RPMI7951 (cell line): Measurements from ENCODE around the gene ALG2. TPM values are rescaled to one million over a fixed set of nuclear protein-coding genes. Genes with fewer than 3 reads are reported as not detected.

Experiments
- DNase-seq: peaks from one replicate; pipeline ENCODE4 v3.0.0-alpha.2; 2012; ENCODE audit warnings: low read depth
- total RNA-seq: library from RNA; depleted of rRNA; stranded (reverse); fragments of >200 nt; shearing (Covaris generic); gene quantifications from 2 replicates; pipeline ENCODE4 v1.2.3, GENCODE V29; 2014

ALG2 gene
- total RNA-seq, 1 experiment from 2014 or later = 55.6 TPM

GRCh38 chr9:99192786-99193465 lies 28.8 kb downstream of the ALG2 start:
- peak; percentile 58 for DNase-seq

GRCh38 chr9:99190597-99191283 lies 31.0 kb downstream of the ALG2 start:
- no peak for DNase-seq

DNA sequence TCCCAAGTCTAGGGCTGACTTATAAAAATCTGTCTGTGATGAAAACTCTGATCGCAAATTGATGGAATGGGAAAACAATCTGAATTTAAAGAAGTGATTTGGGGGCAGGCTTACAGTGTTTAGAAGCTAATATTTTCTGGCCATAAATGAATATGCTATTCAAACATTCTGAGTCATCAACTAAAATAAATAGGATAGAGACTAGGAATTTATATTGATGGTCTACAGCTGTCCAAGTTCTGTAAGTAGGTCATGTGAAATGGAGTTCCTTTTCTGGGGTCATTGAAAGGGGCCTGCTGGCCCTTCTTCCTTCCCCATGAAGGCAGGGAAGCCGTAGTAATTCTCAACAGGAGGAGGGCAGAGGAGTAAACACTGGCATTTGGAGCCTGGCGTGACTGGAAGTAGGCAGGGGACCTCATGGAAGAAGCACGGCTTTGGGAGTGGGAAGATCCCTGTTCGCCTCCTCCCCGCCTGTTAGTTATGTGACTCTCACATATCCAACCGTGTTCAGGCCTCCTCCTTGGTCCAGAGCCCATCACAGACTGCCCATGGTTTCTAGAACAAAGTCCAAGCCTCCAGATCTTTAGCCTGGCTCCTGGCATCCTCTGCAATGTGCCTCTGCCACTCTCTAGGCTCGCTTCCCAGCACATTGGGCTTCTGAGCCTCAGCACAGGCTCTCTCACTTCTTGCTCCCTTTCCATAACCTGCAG lies 31.7 kb downstream of the ALG2 start:
- no peak for DNase-seq

GRCh38 chr9:99189186-99189585 lies 32.6 kb downstream of the ALG2 start:
- no peak for DNase-seq

DNA sequence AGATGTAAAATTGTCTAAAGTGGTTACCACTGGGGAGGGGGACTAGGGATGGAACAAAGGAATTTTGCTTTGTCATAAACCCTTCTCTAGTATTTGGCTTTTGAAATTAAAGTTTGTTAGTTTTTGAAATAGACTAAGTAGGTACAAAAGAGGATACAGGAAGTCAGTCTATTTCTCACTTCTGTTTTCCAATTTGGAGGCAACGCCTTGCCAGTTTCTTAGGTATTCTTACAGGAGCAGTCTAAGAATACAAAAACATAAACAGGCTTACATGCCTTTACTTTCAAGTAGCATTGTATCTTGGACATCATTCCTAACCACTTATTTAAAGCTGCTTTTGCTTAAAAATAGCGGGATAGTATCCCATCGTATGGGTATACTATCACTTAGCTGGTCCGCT lies 34.4 kb downstream of the ALG2 start:
- DNase-seq = no peak

- no peak for DNase-seq
These were observed 35.8 kb downstream of the ALG2 start for GRCh38 chr9:99185934-99186333.

DNA sequence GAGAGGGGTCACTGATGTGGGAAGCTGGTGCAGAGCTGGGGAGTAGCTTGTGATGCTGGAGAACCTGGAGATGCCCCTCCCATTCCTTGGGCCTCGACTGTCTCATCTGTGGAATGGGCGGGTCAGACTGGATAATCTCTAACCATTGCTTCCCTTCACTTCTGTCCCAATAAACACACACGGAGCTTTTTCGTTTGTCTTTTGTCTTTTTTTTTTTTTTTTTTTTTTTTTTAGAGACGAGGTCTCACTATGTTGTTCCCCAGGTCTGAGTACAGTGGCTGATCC lies 36.5 kb downstream of the ALG2 start:
- no peak for DNase-seq

DNA sequence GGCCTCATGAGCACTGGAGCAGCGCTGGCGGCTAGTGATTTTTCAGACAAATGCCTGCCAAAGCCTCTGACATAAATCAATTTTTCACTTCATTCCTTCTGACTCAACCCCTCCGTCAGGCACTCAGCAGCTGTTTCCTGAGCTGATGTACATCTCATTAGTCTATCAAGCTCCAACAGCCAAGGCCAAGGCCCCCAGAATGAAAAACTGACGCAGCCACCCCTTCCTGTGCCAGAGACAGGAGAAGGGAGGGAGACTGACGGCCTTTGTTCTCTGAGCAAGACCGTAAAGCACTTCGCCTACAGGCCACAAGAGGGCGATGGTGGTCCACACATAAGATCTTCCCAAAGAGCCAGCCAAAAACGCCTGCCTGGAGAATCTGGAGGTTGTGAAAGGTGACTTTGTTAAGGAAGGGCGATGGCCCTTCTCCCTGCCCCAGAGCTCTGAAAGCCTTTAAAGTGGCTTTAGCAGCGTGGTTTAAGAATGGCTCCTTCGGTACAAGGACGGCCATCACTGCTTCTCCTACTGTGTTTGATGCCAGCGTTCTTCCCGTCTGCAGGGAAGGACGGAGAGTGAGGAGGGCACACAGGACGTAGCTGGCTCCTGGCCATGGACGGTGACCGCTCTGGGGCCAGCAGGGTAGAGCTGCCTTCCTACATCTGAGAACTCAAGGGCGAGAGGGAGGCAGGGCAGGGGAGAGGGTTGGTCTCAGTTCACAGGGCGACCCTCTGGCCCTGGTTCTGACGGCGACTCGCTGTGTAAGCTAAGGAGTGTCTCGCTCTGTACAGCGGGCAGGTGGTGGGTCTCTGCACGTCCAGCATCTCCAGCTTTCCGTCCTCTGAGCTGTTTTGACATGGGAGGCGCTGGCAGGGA lies 37.0 kb downstream of the ALG2 start:
- DNase-seq = peak; percentile 91

GRCh38 chr9:99184110-99184474 lies 37.6 kb downstream of the ALG2 start:
- DNase-seq = no peak

DNA sequence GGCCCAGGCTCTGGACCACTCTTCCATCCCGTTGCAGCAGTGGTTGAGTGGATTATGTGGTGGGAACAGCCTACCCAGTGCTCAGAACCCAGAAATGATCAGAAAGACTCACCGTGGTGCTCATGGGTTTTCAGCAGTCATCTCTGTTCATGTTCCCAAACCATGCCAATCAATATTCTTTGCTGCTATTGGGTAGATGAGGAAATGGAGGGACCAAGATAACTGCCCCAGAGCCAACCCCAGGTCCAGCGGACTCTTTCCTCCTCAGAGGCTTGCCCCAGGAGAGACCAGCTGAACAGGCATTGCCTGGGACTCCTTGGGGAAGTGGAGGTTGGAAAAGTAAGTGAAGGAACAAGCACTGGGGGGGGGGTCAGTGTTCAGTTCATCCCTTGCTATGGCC lies 38.1 kb downstream of the ALG2 start:
- DNase-seq = no peak

DNA sequence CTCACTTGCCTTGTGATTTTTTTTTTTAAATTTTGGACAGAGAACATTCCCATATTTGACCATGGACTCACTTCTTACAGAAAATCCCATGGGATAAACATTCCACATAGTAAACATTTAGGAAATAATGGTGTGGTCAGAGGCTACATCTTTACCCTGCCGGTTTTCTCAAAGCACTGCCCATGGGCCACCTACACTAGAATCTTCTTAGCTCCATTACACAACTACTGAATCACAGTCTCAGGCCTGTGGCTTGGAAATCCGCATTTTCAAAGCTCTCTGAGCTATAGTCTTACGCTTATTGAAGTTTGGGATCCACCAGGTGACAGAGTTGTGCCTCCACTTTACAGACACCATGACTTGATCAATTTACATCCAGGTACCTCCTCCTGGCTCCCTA lies 39.4 kb downstream of the ALG2 start:
- DNase-seq = no peak

DNA sequence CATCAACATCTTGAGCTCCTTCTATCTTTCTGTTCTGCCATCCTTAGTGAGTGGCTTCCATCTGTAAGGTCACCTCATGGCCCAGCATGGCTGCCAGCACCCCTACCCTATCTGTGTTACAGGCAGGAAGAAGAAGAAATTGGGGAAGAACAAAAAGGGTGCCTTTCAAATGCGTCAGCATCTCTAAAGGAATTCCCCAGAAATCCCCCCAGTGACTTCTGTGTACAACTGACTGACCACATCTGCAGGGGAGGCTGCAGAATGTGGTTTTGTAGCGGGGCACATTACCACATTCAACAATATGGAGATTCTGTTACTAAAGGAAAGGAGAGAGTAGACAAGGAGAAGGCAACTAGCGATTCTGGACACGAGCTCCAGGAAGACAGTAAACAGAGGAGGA lies 40.1 kb downstream of the ALG2 start:
- DNase-seq = peak; percentile 80

DNA sequence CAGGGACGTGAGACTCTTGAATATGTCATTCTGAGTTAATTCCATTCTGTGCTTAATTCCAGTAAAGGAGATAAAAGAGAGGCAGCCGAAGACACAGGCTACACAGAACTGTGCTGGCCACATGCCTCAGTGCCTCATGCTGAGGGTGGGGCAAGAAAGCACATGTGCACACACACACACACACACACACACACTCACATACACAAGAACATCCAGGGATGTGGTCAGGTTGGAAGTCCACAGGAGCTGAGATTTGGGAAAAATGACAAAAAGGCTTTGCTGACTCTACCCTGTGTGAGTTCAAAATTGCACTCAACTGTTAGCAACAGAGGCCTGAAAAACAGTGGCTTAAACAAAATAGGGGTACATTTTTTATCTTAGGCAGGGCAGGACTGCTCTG lies 40.5 kb downstream of the ALG2 start:
- peak; percentile 26 for DNase-seq

GRCh38 chr9:99180662-99181061 lies 41.1 kb downstream of the ALG2 start:
- DNase-seq = no peak

DNA sequence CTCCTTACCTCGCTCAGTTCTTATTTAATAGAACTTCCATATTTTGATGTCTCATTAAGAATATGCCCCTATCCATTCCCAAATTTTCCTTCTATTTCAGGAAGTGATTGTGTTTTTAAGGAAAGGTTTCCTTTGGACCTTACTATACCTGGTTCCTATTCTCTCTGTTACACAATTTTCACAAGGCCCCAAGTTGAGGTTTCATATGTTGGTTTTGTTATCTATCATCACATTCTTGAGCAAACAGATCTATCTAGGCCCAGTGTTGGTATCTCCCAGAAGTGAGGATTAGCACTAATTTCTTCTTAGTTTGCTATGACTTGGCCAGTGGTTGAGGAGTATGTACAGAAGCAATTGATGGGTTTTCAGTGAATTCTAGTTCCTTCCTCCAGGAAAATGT lies 41.5 kb downstream of the ALG2 start:
- DNase-seq = no peak

DNA sequence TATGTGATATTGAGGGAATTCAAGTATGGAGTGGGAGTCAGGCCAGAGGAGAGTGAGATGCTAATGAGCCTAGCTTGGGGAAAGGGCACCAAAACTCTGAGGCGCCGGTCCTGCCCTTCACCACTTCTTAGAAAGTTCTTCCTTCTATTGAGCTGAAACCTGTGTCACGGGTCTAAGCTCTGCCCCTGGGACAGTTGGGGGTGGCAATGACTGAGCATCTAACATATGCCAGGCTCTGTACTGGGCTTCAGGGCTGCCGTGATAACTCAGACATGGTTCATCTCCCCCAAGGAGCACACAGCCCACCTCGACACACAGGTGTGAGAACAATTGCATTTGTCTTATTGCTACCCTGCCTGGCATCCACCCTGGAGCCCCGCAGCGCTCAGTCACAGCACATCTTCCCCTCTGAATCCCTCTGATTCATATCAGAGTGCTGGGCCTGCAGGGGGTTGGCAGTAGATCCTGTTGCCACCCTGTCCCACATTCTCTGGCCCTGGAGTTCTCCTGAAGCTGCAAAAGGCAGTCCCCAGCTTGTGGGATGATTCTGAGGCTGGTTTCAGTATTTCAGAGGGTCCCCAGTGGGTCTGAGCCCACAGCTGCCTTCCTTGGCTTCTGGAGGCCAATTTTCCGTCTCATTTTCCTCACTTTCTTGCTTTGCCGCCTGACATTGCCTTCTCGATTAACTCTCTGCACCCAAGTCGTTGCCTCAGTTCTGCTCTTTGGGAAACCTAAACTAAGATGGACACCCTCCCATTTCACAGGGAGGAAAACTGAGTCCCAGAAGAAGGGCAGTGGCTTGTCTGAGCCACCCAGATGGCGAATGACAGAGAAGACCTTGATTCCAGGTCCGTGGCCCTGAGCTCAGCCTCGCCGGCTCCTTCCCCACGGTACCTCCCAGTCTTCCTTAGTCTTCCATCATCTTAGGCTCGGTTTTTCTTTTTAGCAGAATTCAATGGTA lies 42.5 kb downstream of the ALG2 start:
- no peak for DNase-seq

GRCh38 chr9:99177576-99178366 lies 44.0 kb downstream of the ALG2 start:
- no peak for DNase-seq

- no peak for DNase-seq
These were observed 45.2 kb downstream of the ALG2 start for GRCh38 chr9:99176527-99177013.

DNA sequence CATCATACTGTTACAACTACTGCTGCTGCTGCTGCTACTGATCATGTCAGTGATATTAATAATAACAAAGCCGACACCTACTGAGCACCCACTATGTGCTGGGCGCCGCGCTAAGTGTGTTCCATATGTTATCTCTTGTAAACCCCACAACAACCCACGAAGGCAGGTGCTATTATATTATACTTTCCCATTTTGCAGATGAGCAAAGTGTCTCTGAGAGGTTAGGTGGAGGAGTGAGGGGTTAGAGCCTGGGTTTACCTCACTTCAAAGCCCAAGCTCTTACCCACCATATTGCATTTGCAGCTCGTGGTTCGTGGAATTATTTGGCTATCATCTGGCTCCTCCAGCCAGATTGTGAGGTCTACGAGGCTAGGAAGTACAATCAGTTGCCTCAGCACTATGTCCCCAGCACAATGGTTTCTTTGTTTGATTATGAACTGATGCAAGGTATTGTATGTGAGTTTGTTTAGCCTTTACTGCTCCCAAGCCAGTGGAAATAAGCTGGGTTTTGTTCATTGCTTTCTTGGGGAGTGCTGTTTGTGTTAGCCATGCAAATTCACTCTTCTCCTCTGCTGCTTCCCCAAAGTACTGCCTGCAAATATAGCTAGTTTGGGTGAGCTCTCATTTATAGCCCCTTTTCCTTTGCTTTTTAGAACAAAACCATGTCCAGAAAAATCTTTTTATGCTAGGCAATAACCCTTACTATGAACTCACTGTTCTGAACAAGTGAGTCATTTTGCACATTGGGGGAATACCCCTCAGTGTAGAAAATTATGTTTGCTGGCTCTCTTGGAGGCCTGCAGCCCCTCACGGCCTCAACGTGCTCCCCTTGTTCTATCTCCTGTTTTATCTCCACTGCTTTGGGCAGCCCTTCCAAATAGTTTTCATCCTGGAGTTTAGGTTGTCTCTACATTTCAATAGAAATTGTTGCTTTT lies 47.9 kb downstream of the ALG2 start:
- peak; percentile 30 for DNase-seq
